Stimulated activated CD4-positive, alpha-beta T cell treated with anti-CD3 and anti-CD28 coated beads, Interleukin-4, amount 100 ng/mL, for 48 hours (primary cell): ENCODE measurements around the gene CDC42BPB.

Source experiments
- DNase-seq, 2 donors: peaks; one replicate each; pipeline ENCODE4 v3.0.0-alpha.2; 2020; ENCODE audit warnings: low read depth in 2 of 2

Gene CDC42BPB

DNA sequence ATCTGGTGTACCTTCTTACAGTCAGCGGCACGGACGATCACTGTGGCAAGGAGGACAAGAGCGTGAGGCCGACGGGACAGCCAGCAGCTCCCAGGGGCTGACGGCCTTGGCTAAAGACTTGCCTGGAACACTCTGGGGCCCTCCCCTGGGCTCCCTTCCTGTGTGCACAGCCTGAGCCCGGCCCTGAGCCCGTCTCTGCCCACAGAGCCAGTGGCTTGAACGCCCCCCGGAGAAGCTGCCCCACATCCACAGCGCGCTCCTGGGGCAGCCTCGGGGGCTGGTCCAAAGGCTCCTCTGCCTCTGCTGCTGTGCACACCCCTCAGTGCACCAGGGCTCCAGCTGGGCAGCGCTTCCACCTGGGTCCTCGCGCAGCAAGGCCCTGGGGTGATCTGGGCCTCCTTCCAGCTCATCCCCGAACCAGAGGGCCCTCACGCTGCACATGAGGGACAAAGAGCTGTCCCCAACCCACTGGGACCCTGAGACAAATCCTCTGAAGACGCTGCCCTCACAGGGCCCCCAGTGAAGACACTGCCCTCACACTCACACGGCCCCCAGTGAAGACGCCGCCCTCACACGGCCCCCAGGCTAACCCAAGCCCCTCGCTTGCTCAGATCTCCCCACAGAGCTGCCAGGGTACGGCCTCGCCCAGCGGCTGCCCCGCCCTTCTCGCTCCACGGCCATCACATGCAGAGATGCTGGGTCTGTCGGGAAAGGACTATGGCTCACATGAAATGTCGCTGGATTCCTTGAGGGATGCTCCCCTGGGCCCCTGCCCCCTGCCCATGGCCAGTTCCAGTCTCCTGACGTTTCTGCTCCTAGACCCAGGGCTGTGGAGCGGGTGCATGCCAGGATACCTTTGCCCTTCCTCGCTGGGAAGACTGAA lies 112.7 kb downstream of the CDC42BPB start:
- DNase-seq: no peak

DNA sequence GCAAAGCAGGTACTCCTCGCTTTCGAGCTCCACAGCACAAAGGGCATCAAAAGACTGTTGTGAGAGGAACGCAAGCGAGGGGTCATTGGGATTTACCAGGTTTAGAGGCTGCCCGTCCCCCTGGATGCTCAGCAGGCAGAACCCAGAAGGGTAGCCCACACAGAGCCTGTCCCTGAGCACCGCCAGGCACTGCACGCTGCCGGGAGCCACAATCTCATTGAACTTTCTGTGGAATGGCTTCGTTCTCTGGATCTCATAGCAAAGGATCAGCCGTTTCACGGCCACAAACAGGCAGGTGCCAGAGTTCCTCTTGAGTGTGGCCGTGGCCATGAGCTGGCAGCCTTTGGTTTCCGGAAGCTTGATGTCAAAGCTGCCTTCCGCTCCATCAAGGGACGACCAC lies 113.4 kb downstream of the CDC42BPB start:
- DNase-seq: no peak

DNA sequence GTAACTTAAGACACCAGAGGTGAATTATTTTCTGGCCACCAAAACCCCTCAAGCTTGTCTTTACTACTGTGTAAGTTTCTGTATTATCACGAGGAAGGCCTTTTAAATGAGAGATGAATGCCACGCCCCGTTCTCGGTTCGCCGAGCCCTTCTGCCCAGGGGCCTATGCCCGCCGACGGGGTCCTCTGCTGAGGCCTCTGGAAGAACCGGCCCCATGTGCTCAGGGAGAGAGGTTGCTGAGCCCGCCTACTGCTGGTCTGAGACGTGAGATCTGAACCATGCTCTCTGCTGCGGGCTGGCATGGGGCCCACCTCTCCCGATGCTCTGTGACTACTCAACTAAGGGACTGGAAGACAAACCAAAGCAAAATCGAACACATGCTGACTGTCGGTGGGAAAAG lies 113.9 kb downstream of the CDC42BPB start:
- no peak for DNase-seq

DNA sequence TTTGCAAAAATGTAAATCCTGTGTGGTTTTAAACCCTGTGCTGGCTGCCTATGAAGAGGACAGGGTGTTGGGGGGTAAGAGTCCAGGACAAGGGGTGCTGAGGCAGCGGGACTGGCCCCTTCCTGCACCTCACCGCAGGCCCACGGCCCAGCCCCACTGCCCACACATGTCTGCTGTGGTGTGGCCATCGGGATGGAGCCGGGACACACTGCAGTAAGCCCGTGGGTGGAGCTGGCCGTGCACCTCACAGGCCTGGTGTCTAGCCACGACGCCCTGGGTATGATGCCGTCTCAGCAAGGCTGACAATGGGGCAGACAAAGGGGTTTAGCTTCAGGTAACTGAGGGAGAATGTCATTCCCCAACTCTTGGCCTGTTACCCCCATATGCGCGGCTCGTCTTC lies 115.3 kb downstream of the CDC42BPB start:
- DNase-seq: no peak

DNA sequence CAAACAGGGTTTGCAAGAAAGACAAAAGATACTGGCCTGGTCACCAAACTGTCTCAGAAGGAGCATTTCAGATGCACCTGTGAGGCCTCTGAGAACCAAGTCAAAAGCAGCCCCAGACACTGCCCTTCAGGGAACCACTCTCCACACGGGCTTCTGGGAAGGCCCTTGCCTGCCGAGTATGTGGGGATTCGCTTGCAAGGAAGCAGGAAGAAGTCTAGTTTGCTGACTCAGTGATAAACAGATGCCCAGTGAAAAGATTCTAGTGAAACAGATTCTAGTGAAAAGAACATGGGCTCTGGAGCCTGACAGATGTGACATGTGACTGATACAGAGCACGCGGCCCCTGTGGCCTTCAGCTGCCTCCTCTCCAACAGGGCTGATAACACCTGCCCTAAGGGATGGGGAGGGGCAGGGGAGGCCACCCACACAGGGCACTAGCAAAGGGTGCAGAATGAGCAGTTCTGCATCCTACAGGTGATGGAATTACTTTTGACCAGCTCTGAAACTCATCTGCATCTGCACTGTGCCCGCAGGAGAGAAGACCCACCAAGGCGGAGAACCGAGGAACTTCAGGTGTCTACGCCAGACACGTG lies 115.8 kb downstream of the CDC42BPB start:
- DNase-seq: no peak

DNA sequence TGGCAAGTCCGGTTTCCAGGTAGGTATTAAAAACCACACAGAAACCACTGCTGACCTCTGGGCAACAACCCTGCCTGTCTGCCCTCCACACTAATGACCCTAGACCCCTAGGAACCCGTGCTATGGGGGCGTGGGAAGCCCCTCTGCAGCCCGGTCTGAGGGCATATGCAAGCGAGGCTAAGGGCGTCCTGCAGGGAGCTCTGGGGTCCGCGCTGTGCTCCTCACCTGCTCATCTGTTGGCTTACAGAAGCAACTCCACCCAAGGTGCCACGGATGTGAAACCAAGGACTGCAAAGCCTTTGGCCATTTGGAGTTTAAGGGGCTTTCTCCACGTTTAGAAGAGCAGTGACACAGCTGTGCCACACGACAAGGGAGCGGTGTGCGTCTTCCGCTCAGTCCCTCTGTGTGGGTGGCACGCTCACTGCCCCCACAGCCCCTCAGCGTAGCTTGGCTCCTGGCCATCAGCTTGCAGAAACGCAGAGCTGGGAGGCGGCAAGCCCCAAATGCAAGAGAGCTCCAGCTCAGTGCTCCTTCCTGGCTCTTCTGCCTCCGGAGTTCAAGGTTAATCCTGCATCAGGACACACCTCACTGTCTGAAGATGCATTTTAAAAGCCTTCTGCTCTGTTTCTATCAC lies 116.5 kb downstream of the CDC42BPB start:
- no peak for DNase-seq

DNA sequence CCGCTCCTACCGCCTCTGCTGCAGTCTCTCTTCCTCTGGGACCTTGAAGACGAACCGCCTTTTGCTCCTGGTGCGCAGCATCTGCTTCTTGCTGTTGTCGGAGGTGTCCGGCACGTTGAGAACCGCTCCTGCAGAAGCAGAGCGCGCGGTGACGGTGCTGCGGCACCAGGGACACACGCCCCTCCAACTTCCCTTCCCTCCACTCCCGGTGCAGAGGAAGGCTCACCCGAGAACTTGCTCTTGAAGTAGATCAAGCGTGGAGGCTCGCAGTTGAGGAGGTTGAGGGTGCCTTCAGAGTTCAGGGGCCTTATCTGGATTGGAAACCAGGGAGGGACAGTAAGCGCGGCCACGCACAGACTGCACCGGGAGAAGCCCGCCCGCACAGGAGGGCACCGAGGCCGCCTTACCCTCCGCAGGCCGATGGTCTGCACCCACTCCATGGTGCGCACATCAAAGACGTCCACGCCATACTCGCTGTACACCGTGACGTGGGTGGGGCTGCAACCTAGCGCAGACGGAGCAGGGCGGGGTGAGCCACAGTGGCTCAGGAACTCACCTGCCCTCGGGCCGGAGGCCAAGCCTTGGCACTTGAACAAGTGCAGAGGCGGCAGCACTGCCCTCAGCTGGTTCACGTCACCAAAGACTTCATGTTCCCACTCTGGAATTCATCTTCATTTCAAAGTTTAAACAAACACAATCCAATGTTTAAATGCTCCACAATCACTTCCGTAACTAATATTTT lies 117.4 kb downstream of the CDC42BPB start:
- no peak for DNase-seq

DNA sequence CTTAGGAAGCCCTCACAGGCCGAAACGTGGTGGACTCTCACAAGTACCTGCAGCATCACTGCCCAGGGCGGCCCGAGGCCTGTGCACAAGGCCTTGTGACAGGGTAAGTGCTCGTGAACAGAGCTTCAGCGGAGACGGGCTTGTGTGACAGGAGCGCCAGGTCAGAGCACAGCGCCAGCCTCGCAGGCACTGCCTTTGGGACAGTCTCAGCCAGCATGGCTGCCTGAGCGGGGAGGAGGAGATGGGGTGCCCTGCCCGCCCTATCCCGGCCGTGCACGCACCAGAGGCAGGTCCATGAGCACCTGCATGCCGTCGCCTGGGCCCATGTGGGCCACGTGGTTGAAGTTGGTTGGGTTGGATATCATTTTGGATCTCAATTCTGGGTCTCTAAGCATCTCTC lies 118.0 kb downstream of the CDC42BPB start:
- DNase-seq: no peak

DNA sequence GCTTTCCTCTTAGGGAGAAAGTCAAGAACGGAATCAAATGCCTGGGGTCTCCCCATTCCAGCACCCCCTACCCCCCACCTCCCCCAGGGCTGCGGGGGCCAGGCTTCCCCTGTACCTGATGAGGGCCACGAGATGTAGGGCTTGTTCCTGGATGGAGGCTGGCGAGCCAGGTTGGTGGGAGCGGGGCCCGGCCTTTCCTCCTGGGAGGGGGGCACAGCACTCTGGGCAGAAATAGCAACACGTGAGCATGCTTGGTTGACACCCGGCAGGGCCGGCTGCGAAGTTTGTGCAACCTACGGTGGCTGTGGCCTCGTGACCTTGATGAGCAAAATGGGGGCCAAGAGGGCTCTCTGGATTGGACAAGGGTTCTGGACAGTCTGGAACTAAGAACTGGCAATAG lies 119.2 kb downstream of the CDC42BPB start:
- no peak for DNase-seq

DNA sequence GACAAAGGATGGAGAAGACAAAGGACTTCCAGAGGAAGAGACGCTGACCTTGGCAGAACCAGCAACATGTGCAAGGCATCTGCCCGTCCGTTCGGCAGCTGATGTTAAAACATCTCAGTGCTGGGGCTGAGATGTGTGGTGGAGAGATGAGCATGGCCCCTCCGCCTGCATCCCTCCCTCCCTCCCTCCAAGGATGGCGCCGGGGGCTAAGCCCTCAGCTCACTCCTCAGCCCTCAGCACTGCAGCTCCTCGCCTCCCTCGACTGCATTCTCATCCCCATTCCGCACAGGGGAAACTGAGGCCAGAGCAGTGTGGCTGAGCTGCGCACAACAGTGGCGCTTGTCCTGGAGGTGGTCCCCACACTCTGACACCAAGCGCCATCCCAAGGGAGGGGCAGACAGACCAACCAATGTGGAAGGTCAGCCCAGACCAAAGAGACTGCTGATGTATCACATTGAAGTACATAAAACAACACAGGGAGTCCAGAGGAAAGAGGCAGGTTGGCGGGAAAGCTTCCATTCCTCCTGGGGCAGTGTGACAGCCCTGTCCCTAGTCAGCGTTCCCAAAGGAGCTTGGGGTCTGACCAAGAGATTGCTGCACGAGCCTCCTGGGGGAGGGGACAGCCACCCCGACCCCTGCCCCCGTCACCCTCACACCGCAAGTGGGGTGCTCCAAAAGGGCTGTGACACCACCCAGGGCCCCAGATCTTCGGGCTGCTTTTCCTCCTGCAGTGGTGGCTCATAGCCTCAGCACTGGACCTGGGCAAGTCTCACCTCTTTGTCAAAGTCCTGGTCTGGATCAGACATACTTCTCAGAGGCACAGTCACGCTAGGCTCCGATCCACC lies 119.8 kb downstream of the CDC42BPB start:
- DNase-seq: no peak

DNA sequence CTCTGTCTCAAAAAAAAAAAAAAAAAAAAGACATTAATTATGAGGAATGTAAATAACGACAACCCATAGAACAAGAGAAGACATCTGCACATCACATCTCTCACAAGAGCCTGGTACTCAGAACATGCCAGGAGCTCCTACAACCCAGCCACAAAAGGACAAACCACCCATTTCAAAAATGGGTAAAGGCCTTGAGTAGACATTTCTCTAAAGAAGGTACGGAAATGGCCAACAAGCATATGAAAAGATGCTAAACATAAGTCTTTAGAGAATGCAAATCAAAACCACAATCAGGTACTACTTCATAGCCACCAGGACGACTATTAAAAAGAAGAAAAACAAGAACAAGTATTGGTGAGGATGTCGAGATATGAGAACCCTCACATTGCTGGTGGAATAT lies 121.6 kb downstream of the CDC42BPB start:
- DNase-seq: no peak

DNA sequence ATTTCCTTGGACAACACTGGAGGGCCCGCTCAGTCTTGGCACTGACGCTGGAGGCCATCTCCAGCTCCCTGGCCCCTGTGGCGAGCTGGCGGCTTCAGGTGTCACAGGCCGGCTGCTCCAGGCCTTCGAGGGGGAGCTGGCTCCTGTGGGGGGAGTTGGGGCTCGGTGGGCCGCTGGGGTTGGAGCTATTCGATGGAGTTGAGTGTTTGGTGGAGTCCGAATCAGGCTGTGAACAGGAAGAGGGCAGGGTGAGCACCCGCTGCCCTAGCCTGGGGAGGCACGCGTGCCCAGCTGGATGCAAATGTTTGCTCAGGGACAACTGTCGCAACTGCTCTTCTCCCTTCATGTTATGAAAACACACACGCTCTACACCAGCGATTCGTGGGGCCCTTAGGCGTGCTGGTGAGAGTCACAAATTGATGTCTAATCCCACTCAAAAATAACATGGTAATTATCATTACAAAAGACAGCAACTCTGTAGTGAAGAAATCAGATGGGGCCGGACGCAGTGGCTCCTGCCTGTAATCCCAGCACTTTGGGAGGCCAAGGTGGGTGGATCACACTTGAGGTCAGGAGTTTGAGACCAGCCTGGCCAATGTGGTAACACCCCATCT lies 123.6 kb downstream of the CDC42BPB start:
- DNase-seq: no peak

DNA sequence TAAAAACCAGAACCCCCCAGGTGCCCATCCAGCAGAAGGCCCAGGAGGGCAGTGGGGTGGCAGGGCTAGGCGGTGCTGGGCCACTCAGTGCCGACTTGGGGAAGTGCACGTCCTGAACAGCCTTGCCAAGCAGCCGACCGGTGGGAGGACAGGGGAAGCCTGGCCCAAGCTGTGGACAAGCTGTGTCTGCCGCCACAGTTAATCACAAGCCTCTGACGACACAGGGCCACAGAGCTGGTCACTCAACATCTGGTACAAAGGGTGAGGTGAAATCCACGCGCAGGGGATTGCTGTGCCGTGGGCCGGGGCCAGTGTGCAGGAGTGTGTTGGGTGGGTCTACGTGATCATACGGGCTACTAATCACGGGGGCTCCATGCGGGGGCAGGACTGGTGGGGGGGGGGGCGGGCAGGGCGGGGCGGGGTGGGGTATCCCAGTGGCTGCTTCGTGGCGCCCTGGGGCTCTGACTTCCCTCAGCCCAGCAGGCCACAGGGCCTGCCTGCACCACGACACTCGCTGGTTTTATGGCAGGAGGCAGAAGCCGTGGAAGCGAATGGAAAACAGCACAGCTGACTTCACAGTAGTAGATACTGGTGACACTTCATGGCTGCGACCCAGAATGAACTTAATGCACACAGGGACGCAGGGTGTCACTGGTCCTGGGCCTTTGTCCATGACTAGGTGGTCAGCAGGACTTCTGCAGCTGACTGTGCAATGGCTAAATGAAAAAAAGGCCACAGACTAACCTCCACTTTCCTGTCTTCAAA lies 124.7 kb downstream of the CDC42BPB start:
- DNase-seq: no peak

DNA sequence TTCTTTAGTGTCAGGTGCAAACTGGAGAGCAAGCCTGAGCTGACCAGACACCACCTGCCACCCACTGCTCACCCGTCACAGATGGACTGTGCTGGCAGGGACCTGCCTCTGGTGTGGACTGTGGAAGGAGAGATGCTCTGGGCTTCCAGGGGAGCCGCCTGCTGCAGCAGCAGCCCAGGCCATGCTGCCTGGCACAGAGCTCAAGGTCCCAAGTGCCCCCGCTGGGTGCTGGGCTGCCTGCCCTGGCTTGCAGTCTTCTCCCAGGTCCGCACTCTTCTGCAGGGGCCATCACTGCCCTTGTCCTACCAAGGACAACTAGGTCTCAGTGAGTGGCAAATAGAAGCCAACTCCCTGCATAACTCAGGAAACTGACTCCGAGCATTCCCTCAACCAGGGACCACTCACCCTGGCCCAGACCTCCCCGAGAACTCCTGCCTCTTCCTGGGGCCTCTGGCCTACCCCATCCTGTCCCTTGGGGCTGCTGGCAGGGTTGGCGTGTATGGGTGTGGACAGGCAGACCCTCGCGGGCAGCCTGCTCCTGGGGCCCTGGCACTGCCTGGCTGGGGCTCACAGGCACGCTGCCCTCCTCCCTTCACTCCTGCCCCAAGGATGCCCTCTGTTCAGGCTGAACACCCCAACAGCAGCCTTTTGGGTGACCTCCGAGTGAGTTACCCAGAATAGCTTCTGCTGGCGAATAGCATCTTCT lies 125.6 kb downstream of the CDC42BPB start:
- DNase-seq: no peak

DNA sequence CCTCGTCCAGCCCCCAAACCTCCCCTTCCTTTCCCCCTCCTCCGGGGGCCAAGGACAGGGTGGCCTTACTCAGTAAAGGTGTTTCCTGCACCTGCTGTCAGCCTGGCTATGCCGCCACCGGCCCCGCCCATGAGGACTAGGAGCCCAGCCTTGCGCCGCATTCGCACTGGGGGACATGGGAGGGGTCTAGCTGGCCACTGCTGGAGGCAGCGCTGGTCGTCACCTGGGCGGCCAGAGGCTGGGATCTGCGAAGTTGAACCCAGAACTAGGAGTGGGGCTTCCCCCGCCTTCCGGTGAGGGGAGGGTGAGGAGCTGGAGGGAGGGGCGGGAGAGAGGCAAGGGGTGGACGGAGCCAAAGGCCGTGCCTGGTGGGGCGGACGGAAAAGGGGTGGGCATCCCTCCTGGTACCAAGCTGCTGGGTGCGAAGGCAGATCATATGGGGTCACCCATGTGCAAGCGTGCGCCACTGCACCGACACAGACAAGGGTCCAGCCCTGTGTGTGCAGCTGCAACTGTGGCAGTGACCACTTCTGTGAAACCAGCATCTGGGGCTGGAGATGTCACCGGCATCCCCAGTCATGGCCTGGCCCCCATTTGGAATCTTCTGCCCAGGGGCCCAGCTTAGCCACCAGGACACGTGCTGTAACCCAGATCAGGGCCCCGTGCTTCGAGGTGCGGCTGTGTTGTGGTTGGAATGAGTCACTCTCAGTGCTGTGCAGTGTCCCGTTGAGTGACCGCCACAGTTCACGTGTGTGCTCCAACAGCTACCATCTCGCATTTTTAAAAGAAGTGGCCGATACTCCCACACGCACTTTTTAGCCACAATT lies 126.4 kb downstream of the CDC42BPB start:
- DNase-seq: no peak

DNA sequence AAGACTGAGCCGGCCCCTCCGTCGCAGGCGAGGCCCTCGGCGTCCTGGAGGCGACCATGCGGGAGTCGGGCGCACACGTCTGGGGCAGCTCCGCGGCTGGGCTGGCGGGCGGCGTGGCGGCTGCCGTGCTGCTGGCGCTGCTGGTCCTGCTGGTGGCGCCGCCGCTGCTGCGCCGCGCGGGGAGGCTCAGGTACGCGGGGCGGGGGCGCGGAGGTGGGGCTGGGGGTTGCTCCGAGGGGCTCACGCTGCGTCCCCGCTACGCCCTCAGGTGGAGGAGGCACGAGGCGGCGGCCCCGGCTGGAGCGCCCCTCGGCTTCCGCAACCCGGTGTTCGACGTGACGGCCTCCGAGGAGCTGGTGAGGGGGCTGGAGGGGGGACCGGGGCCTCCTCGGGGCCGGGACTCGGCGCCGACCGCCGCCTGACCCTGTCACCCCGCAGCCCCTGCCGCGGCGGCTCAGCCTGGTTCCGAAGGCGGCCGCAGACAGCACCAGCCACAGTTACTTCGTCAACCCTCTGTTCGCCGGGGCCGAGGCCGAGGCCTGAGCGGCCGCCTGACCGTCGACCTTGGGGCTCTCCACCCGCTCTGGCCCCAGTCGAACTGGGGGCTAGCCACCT lies 127.1 kb downstream of the CDC42BPB start:
- DNase-seq: no peak

DNA sequence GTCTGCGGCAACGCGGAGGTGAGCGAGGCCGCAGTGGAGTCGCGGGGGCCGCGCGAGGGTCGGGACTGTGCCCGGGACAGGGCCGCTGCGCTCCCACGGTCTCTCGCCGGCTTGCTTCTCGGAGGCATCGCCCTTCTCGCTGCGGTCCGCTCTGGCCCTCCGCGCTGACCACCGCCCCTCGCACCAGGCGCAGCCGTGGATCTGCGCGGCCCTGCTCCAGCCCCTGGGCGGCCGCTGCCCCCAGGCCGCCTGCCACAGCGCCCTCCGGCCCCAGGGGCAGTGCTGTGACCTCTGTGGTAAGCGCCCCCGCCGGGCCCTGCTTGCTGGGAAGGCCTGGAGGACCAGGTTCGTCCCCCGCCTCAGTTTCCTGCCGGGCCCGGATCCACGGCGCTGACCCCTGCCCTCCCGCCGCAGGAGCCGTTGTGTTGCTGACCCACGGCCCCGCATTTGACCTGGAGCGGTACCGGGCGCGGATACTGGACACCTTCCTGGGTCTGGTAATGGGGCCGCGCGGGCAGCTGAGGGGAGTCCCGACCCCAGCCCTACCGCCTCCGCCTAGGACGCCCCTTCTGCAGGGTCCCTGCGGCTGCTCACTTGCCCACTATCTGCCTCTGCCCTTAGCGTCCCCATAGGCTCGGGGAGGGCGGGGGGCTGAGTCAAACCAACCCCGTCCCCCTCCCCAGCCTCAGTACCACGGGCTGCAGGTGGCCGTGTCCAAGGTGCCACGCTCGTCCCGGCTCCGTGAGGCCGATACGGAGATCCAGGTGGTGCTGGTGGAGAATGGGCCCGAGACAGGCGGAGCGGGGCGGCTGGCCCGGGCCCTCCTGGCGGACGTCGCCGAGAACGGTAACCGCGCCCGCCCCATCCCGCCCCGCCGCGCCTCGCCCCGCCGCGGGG lies 127.9 kb downstream of the CDC42BPB start:
- no peak for DNase-seq
